Measurements from ENCODE around the gene BRIX1. TPM values are rescaled to one million over a fixed set of nuclear protein-coding genes. Genes with fewer than 3 reads are reported as not detected.
A peak's percentile ranks its signal among the peaks of the same experiment; 100 is the strongest.
"Not testable (repeated sequence)": the region's sequence is repeated elsewhere in the genome, so short reads cannot be mapped to it uniquely, and the experiment has no call there.

The BRIX1 gene
- total and polyA plus RNA-seq, 2 of the 13 experiments (the other 11 are each of a cell fraction or from before 2014, with no cell fraction given), result 23.6 to 78.4 TPM

GRCh38 chr5:34919077-34919476 lies 3.6 kb downstream of the BRIX1 start:
- CTCF ChIA-PET (ENCODE audit: low intra/inter-chr PET ratio, low total read pairs), result interaction anchor here (0.6 kb wide), 1 partner anchor 21 kb away, joined by 3 read pairs; no protein-coding TSS in a partner anchor
- intact Hi-C loops (cut with micrococcal nuclease; ENCODE audit: unreplicated experiment), result loop anchor here (5.0 kb wide), 1 partner anchor 262 kb away; the partner anchor contains the start of gene RAI14
- BruUV-seq (replicated peaks), result no TSS peak
- Histone ChIP-seq H3K9me3 (ENCODE audit: low read length) (no peaks in the 10 kb centered on the region), H3K79me2 (ENCODE audit: insufficient read depth, low read length) (peaks cover 50% of the 10 kb centered on the region), H4K20me1 (ENCODE audit: insufficient read depth, low read length) (no peaks in the 10 kb centered on the region; the same call in 1 of the 2 replicates), H3K4me1 (ENCODE audit: insufficient read depth, low read length) (peaks cover 24% of the 10 kb centered on the region), H3K27me3 (ENCODE audit: control insufficient read depth in 1 of 2, insufficient read depth in 2 of 2, low read length in 2 of 2) (no peaks in the 10 kb centered on the region; a peak in 1 of 5 replicates), H3K27ac (ENCODE audit: extremely low read length, insufficient read depth, low read length) (no peak overlapping the region), H3K36me3 (replicated peaks in 1 of 2; ENCODE audit: control insufficient read depth in 1 of 2, insufficient read depth in 2 of 2, low read length in 2 of 2) (peaks cover 5 to 45% of the 10 kb centered on the region in 2 experiments), H3K4me2 (ENCODE audit: low read depth, low read length) (no peak overlapping the region), H3K9ac (ENCODE audit: insufficient read depth, low read depth, low read length) (no peak overlapping the region), H2AFZ (ENCODE audit: low read length) (no peak overlapping the region), H3K4me3 (replicated peaks in 1 of 3; ENCODE audit: insufficient read depth in 1 of 3, low read depth in 2 of 3, low read length in 3 of 3) (no peak overlapping the region)
- ATAC-seq, result no peak
- POLR2A ChIA-PET, result interaction anchor here (0.7 to 5.4 kb wide), 2 partner anchors 10 to 15 kb away, joined by 3 to 92 read pairs; partner anchors contain the start of gene DNAJC21
- in situ Hi-C loops (cut with HindIII; ENCODE audit: extremely low pct_ligation_motif_present, low pct_unique_long_range_greater_than_20kb), result no loop called here
- FAIRE-seq, result no peak
- TF ChIP-seq CEBPB (IDR thresholded peaks at IDR 0.05; ENCODE audit: borderline replicate concordance, low read depth, low read length) (peak; percentile 28; the same call in 1 of the 2 replicates), ZNF777 (CRISPR knock-in tag; IDR thresholded peaks at IDR 0.05) (no peak), XRCC5 (optimal IDR thresholded peaks at IDR 0.05; ENCODE audit: low read length) (no peak), ZNF362 (CRISPR knock-in tag; IDR thresholded peaks at IDR 0.05; ENCODE audit: borderline replicate concordance) (peak; percentile 87), ZNF121 (CRISPR knock-in tag; IDR thresholded peaks at IDR 0.05) (peak; percentile 96), ZNF770 (CRISPR knock-in tag; IDR thresholded peaks at IDR 0.05) (peak; percentile 61; the same call in 1 of the 2 replicates), TFE3 (CRISPR knock-in tag; IDR thresholded peaks at IDR 0.05) (no peak), FOXM1 (CRISPR knock-in tag; IDR thresholded peaks at IDR 0.05) (no peak), ZBTB33 (CRISPR knock-in tag; IDR thresholded peaks at IDR 0.05) (peak; percentile 83), STAG1 (CRISPR knock-in tag; IDR thresholded peaks at IDR 0.05) (peak; percentile 38), PAF1 (CRISPR knock-in tag; IDR thresholded peaks at IDR 0.05) (no peak), ATF7-NPFF (CRISPR knock-in tag; IDR thresholded peaks at IDR 0.05; ENCODE audit: low read depth) (no peak)
- no peak for DNase-seq (ENCODE audit: low spot score)
- WGBS (ENCODE audit: low lambda C conversion rate), result 92% methylated on average over 4 of the region's 4 CpGs

- ATAC-seq; H3K27me3 ChIP-seq (ENCODE audit: control insufficient read depth in 1 of 2, insufficient read depth in 2 of 2, low read length in 2 of 2); intact Hi-C loops (cut with micrococcal nuclease; ENCODE audit: unreplicated experiment); BruUV-seq (replicated peaks); H2AFZ ChIP-seq (ENCODE audit: low read length); H3K4me3 ChIP-seq (replicated peaks in 1 of 3; ENCODE audit: insufficient read depth in 1 of 3, low read depth in 2 of 3, low read length in 3 of 3); H3K9me3 ChIP-seq (ENCODE audit: low read length); FAIRE-seq; DNase-seq (ENCODE audit: low spot score); in situ Hi-C loops (cut with HindIII; ENCODE audit: extremely low pct_ligation_motif_present, low pct_unique_long_range_greater_than_20kb); CTCF ChIA-PET (ENCODE audit: low intra/inter-chr PET ratio, low total read pairs); H3K9ac ChIP-seq (ENCODE audit: insufficient read depth, low read depth, low read length); H3K4me1 ChIP-seq (ENCODE audit: insufficient read depth, low read length); H3K4me2 ChIP-seq (ENCODE audit: low read depth, low read length); H4K20me1 ChIP-seq (ENCODE audit: insufficient read depth, low read length); H3K27ac ChIP-seq (ENCODE audit: extremely low read length, insufficient read depth, low read length): not testable (repeated sequence)
- peaks cover 15% of the 10 kb centered on the region for H3K79me2 ChIP-seq (ENCODE audit: insufficient read depth, low read length)
- POLR2A ChIA-PET, result interaction anchor here (1.3 kb wide), 1 partner anchor 8 kb away, joined by 6 read pairs; the partner anchor contains the start of genes BRIX1 and RAD1
- H3K36me3 ChIP-seq (replicated peaks in 1 of 2; ENCODE audit: control insufficient read depth in 1 of 2, insufficient read depth in 2 of 2, low read length in 2 of 2), result peaks cover 10 to 66% of the 10 kb centered on the region in 2 experiments
- WGBS (ENCODE audit: low lambda C conversion rate), result 100% methylated on average over 9 of the region's 9 CpGs
Measured at GRCh38 chr5:34923256-34923655, 7.7 kb downstream of the BRIX1 start.

Data from HepG2 (cell line).